Activated CD8-positive, alpha-beta memory T cell treated with anti-CD3 and anti-CD28 coated beads for 48 hours (primary cell): ENCODE results near the gene TSPAN13.

Experiments
- DNase-seq, 3 experiments: peaks; one replicate each; pipeline ENCODE4 v3.0.0-alpha.2; 2020; ENCODE audit warnings: low read depth in 2 of 3, low spot score in 2 of 3

Gene TSPAN13

GRCh38 chr7:16774294-16774693 is 20.7 kb downstream of the TSPAN13 start:
- DNase-seq = no peak

GRCh38 chr7:16774986-16775385 is 21.4 kb downstream of the TSPAN13 start:
- DNase-seq = no peak

GRCh38 chr7:16776053-16776452 is 22.5 kb downstream of the TSPAN13 start:
- no peak for DNase-seq

GRCh38 chr7:16778476-16778875 is 24.9 kb downstream of the TSPAN13 start:
- DNase-seq = no peak

- no peak for DNase-seq
Observed at GRCh38 chr7:16779051-16779450, 25.5 kb downstream of the TSPAN13 start.

- DNase-seq = no peak
Observed at GRCh38 chr7:16780596-16780995, 27.0 kb downstream of the TSPAN13 start.

- no peak for DNase-seq
Observed at GRCh38 chr7:16785321-16785720, 31.8 kb downstream of the TSPAN13 start.

- no peak for DNase-seq
Observed at GRCh38 chr7:16785846-16786245, 32.3 kb downstream of the TSPAN13 start.

- no peak for DNase-seq
Observed at GRCh38 chr7:16786257-16786656, 32.7 kb downstream of the TSPAN13 start.

GRCh38 chr7:16787127-16787526 is 33.6 kb downstream of the TSPAN13 start:
- DNase-seq = no peak

GRCh38 chr7:16791071-16791470 is 37.5 kb downstream of the TSPAN13 start:
- DNase-seq = no peak

- DNase-seq = no peak
Observed at GRCh38 chr7:16791905-16792698, 38.5 kb downstream of the TSPAN13 start.

- DNase-seq = no peak
Observed at GRCh38 chr7:16794986-16795385, 41.4 kb downstream of the TSPAN13 start.

- no peak for DNase-seq
Observed at GRCh38 chr7:16795624-16796023, 42.1 kb downstream of the TSPAN13 start.

- no peak for DNase-seq
Observed at GRCh38 chr7:16801111-16801542, 47.6 kb downstream of the TSPAN13 start.

GRCh38 chr7:16801579-16801978 is 48.0 kb downstream of the TSPAN13 start:
- DNase-seq = no peak

- no peak for DNase-seq
Observed at GRCh38 chr7:16803125-16803524, 49.6 kb downstream of the TSPAN13 start.

- DNase-seq = no peak
Observed at GRCh38 chr7:16803881-16804673, 50.5 kb downstream of the TSPAN13 start.

- DNase-seq = no peak
Observed at GRCh38 chr7:16804674-16805439, 51.3 kb downstream of the TSPAN13 start, which contains the start of gene AGR2. Gene AGR2, minus strand, starts transcription at chr7:16804999. Its CDS starts 3,203 bp downstream, at chr7:16801796.

GRCh38 chr7:16805441-16805840 is 51.9 kb downstream of the TSPAN13 start:
- no peak for DNase-seq

- DNase-seq = no peak
Observed at GRCh38 chr7:16810112-16810511, 56.6 kb downstream of the TSPAN13 start.
